ENCODE results near the gene CBX5.
"Not testable (repeated sequence)": the region's sequence is repeated elsewhere in the genome, so short reads cannot be mapped to it uniquely, and the experiment has no call there.

The CBX5 gene

GRCh38 chr12:54196396-54196795, 83.5 kb downstream of the CBX5 start:
- DNase-seq: no peak

DNA sequence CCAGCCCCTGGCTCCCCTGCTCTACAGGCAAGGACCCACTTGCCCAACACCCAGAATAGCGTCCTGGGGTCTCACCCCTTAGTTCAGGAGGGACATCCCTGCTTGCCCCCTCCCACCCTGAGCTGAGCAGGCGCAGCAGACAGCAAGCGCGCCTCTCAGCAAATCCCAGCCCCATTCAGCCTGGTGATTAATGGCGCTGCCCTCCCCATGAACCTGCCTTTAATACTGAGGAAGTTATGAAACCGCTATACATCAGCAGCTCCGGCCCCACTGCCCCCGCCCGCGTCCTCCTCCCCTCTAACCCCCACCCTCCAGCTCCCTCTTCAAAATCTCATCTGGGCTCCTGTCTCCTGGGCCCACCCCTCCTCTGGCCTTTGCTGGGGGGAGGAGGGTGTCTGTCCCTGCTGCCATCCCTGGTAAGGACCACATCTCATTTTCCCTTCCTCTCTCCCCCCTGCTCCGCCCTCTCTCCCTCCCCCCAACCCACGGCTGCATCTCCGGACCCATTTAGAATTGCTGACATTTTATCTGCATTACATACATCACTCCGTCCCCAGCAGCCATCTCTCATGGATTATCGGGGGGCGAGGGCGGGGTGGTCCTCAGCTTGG, 84.1 kb downstream of the CBX5 start:
- no peak for DNase-seq

- DNase-seq: no peak
These were observed 84.7 kb downstream of the CBX5 start for GRCh38 chr12:54195080-54195736.

- not testable (repeated sequence) for DNase-seq
These were observed 85.3 kb downstream of the CBX5 start for GRCh38 chr12:54194611-54195010.

DNA sequence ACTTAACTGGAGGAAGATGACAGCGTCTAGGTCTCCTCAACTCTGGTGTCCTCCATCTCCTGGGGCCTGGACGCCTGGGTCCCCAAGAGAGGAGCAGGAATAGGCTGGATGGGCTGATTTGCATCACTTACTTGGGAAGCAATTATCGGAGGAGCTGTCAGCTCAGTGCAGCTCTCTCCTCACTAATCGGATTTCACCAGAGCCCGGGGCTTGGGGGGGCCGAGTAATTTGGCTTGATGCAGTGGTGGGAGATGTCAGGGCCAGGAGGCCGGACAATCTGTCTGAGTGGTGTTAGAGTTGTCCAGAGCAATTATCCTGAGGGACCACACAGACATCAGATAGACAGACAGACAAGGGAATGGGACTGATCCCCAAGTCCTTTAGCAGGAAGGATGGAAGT, 86.5 kb downstream of the CBX5 start:
- DNase-seq: no peak

- DNase-seq: peak; percentile 61
These were observed 88.3 kb downstream of the CBX5 start for GRCh38 chr12:54191550-54192022.

- no peak for DNase-seq
These were observed 88.8 kb downstream of the CBX5 start for GRCh38 chr12:54191126-54191525.

- DNase-seq: no peak
These were observed 90.8 kb downstream of the CBX5 start for GRCh38 chr12:54189198-54189539.

DNA sequence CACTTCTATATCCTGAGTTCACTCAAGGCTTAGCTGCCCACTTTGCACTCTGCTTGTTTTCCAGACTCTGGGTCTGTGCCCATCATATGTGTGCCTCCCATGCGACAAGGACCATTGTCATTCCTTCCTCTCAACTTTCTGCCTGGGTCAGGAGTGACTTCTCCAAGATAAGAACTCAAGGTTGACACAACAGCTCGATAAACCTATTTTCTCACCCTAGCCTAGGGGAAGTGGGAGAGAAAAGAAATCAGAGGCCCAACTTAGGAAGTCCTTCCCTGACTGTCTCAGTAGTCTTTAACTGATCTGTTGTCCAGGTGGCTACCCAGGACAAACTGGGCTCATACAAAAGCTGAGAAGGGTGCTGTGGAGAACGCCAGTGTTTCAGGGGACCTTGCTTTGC, 92.8 kb downstream of the CBX5 start:
- DNase-seq: no peak

GRCh38 chr12:54185919-54186318, 94.0 kb downstream of the CBX5 start:
- DNase-seq: no peak

DNA sequence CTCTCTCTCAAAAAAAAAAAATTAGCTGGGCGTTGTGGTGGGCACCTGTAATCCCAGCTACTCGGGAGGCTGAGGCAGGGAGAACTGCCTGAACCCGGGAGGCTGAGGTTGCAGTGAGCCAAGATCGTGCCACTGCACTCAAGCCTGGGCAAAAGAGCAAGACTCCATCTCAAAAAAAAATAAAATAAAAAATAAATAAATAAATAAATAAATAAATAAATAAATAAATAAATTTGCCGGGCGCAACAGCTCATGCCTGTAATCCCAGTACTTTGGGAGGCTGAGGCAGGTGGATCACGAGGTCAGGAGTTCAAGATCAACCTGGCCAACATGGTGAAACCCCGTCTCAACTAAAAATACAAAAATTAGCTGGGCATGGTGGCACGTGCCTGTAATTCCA, 94.6 kb downstream of the CBX5 start:
- DNase-seq: not testable (repeated sequence)

GRCh38 chr12:54184024-54184805, 95.7 kb downstream of the CBX5 start:
- DNase-seq: no peak

- DNase-seq: no peak
These were observed 96.9 kb downstream of the CBX5 start for GRCh38 chr12:54182981-54183380.

DNA sequence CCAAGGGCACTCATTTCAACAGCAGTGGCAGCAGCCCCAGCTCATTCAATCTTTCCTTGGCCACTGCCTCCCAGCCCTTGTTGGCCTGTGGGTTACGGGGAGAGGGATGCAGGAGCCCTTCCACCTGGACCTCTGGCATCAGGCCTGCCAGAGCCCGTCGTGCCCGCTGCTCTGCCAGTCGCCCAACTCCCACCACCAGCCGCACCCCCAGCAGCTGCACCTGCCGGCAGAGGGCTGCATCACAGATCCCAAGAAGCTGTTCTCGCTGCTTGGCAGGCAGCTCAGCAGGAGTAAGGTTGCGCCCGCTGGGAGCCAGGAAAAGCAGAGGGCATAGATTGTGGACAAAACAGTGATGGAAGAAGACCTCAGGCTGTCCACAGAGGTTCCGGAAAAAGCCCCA, 97.8 kb downstream of the CBX5 start:
- no peak for DNase-seq

Measured in activated effector memory CD4-positive, alpha-beta T cell treated with Interleukin-2 at 50 U/mL for 16 hours (primary cell).